Measurements from ENCODE around the gene ITGA5. TPM values are rescaled to one million over a fixed set of nuclear protein-coding genes. Genes with fewer than 3 reads are reported as not detected.

ITGA5 gene
- total RNA-seq, 2 donors from 2014 or later: 29.9 to 211 TPM

DNA sequence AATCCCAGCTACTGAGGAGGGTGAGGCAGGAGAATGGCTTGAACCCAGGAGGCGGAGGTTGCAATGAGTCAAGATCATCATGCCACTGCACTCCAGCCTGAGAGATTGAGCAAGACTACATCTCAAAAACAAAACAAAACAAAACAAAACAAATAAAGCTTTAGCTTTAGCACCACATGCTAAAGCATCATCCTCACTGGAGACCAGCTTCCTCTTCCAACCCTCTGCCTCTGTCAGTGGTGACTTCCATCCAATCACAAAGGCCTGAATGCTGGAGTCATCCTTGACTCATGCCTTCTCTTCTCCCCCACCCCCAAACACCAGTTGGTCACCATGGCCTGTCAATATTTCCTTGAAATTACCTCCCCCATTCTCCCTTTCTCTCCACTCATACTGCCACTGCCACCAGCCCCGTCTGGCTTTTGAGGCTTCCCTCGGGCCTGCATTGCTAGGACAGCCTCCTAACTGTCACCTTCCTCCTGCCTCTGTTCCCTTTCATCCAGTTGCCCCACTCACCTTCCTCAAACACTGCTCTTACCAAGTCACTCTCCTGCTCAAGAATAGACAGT is 35.9 kb downstream of the ITGA5 start:
- H3K36me3 Mint-ChIP-seq (ENCODE audit: low read depth): no peaks in the 10 kb centered on the region
- H3K4me3 Mint-ChIP-seq: peak overlapping the region; percentile 28
- no peaks in the 10 kb centered on the region for H3K9me3 Mint-ChIP-seq
- H3K27ac Mint-ChIP-seq: peak overlapping the region; percentile 74
- H3K4me1 Mint-ChIP-seq: peaks cover 4% of the 10 kb centered on the region
- no peaks in the 10 kb centered on the region for H3K27me3 Mint-ChIP-seq
- ATAC-seq (replicated peaks): peak; percentile 91

GRCh38 chr12:54381136-54381535 is 37.9 kb downstream of the ITGA5 start:
- ATAC-seq (replicated peaks): no peak

GRCh38 chr12:54379398-54380201 is 39.5 kb downstream of the ITGA5 start:
- Mint-ChIP-seq H3K4me1 (peaks cover 4% of the 10 kb centered on the region), H3K27ac (peak overlapping the region; percentile 53), H3K4me3 (peak overlapping the region; percentile 49), H3K9me3 (no peaks in the 10 kb centered on the region), H3K27me3 (no peaks in the 10 kb centered on the region), H3K36me3 (ENCODE audit: low read depth) (no peaks in the 10 kb centered on the region)
- ATAC-seq (replicated peaks): peak; percentile 76

More at GRCh38 chr12:54381136-54381535, 37.9 kb downstream of the ITGA5 start:
- no peaks in the 10 kb centered on the region for H3K9me3 Mint-ChIP-seq
- no peaks in the 10 kb centered on the region for H3K27me3 Mint-ChIP-seq
- H3K27ac Mint-ChIP-seq: no peak overlapping the region
- H3K4me1 Mint-ChIP-seq: peaks cover 4% of the 10 kb centered on the region
- H3K4me3 Mint-ChIP-seq: no peak overlapping the region
- H3K36me3 Mint-ChIP-seq (ENCODE audit: low read depth): no peaks in the 10 kb centered on the region

DNA sequence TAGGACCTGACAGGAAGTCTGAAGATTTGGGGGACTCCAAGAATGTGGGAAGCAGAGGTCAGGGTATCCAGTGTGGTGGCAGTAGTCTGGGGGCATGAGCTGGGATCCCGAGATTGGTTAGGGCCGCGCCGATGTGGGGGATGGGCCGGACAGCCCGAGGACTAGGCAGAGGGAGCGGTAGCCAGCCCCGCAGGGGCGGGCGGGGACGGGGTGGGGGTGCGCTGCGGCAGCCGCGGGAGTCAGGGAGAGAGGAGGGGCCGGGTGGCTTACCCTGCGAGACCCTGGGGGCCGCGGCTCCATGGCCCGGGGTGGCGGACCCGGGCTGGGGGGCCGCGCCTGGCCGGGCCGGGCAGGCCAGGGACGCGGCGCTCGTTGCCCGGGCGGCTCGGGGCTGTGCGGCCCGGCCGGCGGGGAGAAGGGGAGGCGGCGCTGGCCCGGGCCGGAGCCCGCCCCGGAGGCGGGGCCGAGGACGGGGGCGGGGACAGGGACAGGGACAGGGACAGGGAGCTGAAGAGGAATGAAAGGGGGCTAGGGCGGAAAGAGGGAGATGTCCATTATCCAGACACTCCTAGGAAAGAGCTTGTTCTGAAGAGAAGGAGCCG is 40.2 kb downstream of the ITGA5 start:
- ATAC-seq (replicated peaks): peak; percentile 31
- peak overlapping the region; percentile 49 for H3K4me3 Mint-ChIP-seq
- no peak overlapping the region for H3K27ac Mint-ChIP-seq
- no peaks in the 10 kb centered on the region for H3K27me3 Mint-ChIP-seq
- peaks cover 4% of the 10 kb centered on the region for H3K4me1 Mint-ChIP-seq
- H3K9me3 Mint-ChIP-seq: no peaks in the 10 kb centered on the region
- H3K36me3 Mint-ChIP-seq (ENCODE audit: low read depth): no peaks in the 10 kb centered on the region

GRCh38 chr12:54377797-54378515 is 41.1 kb downstream of the ITGA5 start:
- no peaks in the 10 kb centered on the region for H3K36me3 Mint-ChIP-seq (ENCODE audit: low read depth)
- H3K4me1 Mint-ChIP-seq: peaks cover 4% of the 10 kb centered on the region
- H3K4me3 Mint-ChIP-seq: no peak overlapping the region
- H3K27me3 Mint-ChIP-seq: no peaks in the 10 kb centered on the region
- no peak for ATAC-seq (replicated peaks)
- H3K27ac Mint-ChIP-seq: no peak overlapping the region
- H3K9me3 Mint-ChIP-seq: no peaks in the 10 kb centered on the region

DNA sequence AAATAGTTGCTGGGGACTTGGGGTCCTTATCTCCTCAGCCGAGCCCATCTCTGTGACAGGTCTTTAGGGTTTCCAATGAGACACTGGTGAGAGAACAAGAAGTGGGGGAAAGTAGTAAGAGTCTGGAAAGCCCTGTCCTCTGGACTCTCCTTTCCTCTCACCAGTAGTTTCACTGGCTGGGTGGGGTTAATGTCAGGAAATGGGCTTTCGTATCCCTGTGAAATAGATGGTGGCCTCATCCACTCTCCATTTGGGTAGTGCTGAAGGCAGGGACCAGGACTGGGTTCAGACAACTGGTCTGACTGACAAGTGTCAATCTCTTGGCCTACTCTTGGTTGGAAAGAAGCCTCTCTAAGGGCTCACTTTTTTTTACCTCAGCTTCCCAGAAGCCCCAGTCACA is 42.1 kb downstream of the ITGA5 start:
- Mint-ChIP-seq H3K4me1 (peaks cover 4% of the 10 kb centered on the region), H3K27me3 (no peaks in the 10 kb centered on the region), H3K36me3 (ENCODE audit: low read depth) (no peaks in the 10 kb centered on the region), H3K9me3 (no peaks in the 10 kb centered on the region), H3K27ac (no peak overlapping the region), H3K4me3 (no peak overlapping the region)
- ATAC-seq (replicated peaks): no peak

GRCh38 chr12:54376596-54376995 is 42.5 kb downstream of the ITGA5 start:
- Mint-ChIP-seq H3K9me3 (no peaks in the 10 kb centered on the region), H3K27ac (peak overlapping the region; percentile 11), H3K4me3 (no peak overlapping the region), H3K36me3 (ENCODE audit: low read depth) (no peaks in the 10 kb centered on the region), H3K4me1 (peaks cover 4% of the 10 kb centered on the region), H3K27me3 (no peaks in the 10 kb centered on the region)
- ATAC-seq (replicated peaks): no peak

DNA sequence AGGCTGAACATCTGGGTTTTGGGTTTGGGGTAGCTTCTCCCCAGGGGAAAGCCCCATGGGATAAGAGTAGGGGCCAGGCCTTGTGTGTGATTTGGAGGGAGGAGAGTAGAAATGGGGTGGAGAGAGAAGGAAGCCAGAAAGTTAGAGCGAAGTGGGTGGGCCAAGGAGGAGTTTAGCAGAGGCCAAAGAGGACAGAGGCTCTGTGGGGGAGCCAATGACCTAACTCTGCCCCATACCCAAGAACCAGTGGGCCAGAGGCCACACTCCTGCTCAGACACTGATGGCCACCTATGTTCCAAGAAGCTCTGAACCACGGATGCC is 43.8 kb downstream of the ITGA5 start:
- peak overlapping the region; percentile 11 for H3K27ac Mint-ChIP-seq
- ATAC-seq (replicated peaks): no peak
- no peaks in the 10 kb centered on the region for H3K9me3 Mint-ChIP-seq
- no peaks in the 10 kb centered on the region for H3K27me3 Mint-ChIP-seq
- H3K4me3 Mint-ChIP-seq: no peak overlapping the region
- H3K4me1 Mint-ChIP-seq: peaks cover 4% of the 10 kb centered on the region
- H3K36me3 Mint-ChIP-seq (ENCODE audit: low read depth): no peaks in the 10 kb centered on the region

GRCh38 chr12:54374562-54375258 is 44.4 kb downstream of the ITGA5 start:
- H3K4me3 Mint-ChIP-seq: no peak overlapping the region
- no peaks in the 10 kb centered on the region for H3K36me3 Mint-ChIP-seq (ENCODE audit: low read depth)
- peaks cover 4% of the 10 kb centered on the region for H3K4me1 Mint-ChIP-seq
- ATAC-seq (replicated peaks): no peak
- no peaks in the 10 kb centered on the region for H3K9me3 Mint-ChIP-seq
- H3K27me3 Mint-ChIP-seq: no peaks in the 10 kb centered on the region
- peak overlapping the region; percentile 11 for H3K27ac Mint-ChIP-seq

DNA sequence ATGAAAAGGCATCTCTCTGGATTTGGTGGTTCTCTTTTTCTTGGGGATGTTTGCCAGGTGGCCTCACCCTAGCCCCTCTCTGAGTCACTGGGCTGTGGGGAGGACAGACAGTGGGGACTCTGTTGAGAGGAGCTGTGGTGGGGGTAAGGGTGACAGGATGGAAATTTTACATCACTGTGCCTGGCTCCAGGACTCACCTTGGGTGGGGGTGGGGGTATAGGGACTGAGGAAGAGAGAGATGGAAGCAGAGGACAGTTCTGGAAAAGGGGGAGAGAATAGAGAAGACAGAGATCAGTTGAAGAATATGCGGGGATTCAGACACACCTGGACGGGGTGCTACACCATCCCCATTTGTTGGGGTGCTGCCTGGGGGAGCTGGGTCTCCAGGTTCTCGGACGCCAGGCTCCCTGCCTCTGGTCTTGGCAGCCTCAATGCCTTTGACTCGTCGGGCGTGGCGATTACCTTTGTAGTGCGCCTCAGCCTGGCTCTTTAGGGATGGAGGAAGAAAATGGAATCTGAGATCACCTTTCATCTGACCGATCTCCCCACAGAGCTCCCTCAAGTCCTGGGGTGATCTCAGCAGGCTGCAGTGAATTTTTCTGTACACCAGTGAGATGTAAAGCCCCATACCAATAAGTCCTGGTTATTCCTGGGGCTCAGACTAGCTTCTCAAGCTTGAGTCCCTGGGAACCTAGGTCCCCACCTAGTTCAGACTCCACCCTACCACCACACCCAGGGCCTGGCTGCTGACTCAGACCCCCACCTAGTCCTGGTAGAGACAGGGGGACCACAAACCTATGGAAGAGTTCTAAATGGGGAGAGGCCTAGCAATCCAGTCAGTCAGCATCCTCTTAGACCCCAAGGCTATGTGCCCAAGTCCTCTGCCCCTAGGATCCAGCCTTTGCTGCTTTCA is 45.2 kb downstream of the ITGA5 start:
- Mint-ChIP-seq H3K9me3 (no peaks in the 10 kb centered on the region), H3K27ac (peak overlapping the region; percentile 6), H3K4me1 (peaks cover 5% of the 10 kb centered on the region), H3K27me3 (no peaks in the 10 kb centered on the region), H3K36me3 (ENCODE audit: low read depth) (no peaks in the 10 kb centered on the region), H3K4me3 (no peak overlapping the region)
- peak; percentile 40 for ATAC-seq (replicated peaks)

DNA sequence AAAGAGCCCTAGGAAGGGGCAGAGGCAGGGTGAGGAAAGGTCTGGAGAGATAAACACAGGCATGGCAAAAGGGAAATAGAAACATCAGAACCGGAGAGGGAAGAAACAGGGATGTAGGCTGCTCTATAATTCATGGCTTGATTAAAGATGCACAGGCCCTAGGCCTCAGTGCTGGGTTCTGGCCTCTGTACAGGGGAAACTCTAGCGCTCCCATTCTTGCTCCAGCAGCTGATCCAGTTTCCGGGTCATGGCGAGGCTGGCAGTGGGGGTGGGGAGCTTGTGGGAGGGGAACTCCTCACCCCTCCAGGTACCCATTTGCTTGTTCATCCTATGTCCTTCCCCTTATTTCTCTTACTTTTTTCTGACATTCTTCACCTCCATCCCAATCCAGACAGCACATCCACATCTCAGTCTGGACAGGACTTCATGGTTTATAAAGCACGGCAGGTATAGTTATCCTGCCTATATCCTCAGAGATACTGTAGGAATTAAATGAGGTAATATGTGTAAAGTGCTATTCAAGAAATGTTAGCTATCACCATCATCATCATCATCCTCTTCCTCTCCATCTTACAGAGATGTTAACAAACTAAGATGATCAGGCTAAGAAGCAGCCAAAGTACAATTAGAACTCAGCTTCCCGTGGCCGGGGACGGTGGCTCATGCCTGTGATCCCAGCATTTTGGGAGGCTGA is 46.8 kb downstream of the ITGA5 start:
- H3K4me3 Mint-ChIP-seq: no peak overlapping the region
- H3K36me3 Mint-ChIP-seq (ENCODE audit: low read depth): no peaks in the 10 kb centered on the region
- no peaks in the 10 kb centered on the region for H3K9me3 Mint-ChIP-seq
- H3K27me3 Mint-ChIP-seq: no peaks in the 10 kb centered on the region
- peaks cover 10% of the 10 kb centered on the region for H3K4me1 Mint-ChIP-seq
- no peak for ATAC-seq (replicated peaks)
- peak overlapping the region; percentile 78 for H3K27ac Mint-ChIP-seq

GRCh38 chr12:54371328-54372112 is 47.5 kb downstream of the ITGA5 start:
- Mint-ChIP-seq H3K9me3 (no peaks in the 10 kb centered on the region), H3K27ac (peak overlapping the region; percentile 78), H3K4me1 (peaks cover 10% of the 10 kb centered on the region), H3K27me3 (no peaks in the 10 kb centered on the region), H3K36me3 (ENCODE audit: low read depth) (no peaks in the 10 kb centered on the region), H3K4me3 (no peak overlapping the region)
- no peak for ATAC-seq (replicated peaks)

Data from activated T-helper 17 cell treated with anti-CD3 and anti-CD28 coated beads, Interleukin-2, amount 50 U/mL, for 72 hours (primary cell).